Testis (tissue), 3 donors: ENCODE results near the gene C1QBP. TPM values are rescaled to one million over a fixed set of nuclear protein-coding genes. Genes with fewer than 3 reads are reported as not detected.

Source experiments
- DNase-seq: peaks from one replicate; pipeline ENCODE4 v3.0.0-alpha.2; 2019
- H3K27ac ChIP-seq, 2 donors: fragments of 200-600 bp; sonication (generic); one replicate each; pipeline ENCODE4 v1.5.1; 2019
- H3K27me3 ChIP-seq: fragments of 200-600 bp; sonication (generic); one replicate; pipeline ENCODE4 v1.5.1; 2019
- H3K36me3 ChIP-seq: fragments of 200-600 bp; sonication (generic); one replicate; pipeline ENCODE4 v1.5.1; 2017; ENCODE audit warnings: low read depth; ENCODE audit errors: missing control alignments
- H3K4me1 ChIP-seq: fragments of 200-600 bp; sonication (generic); one replicate; pipeline ENCODE4 v1.5.1; 2019
- H3K4me3 ChIP-seq, 2 donors: fragments of 200-600 bp; sonication (generic); one replicate each; pipeline ENCODE4 v1.5.1; 2017 to 2019
- H3K9me3 ChIP-seq: fragments of 200-600 bp; sonication (generic); one replicate; pipeline ENCODE4 v1.5.1; 2017
- POLR2A ChIP-seq: fragments of 450-650 bp; IDR thresholded peaks from one replicate; pipeline ENCODE4 v1.6.1; 2017; ENCODE audit warnings: antibody characterized with exemption, mild to moderate bottlenecking, moderate library complexity
- WGBS, 2 donors: methylation state at CpG; one replicate each; pipeline ENCODE4 v1.1.5; 2018; 5-methylcytosine and 5-hydroxymethylcytosine counted together
- intact Hi-C: fragments of 100-400 bp; cut with DNase I; formaldehyde crosslinking; loops from one replicate; pipeline ENCODE4 v1.15.1; 2023; ENCODE audit warnings: low total_unique reads
- polyA plus RNA-seq: library from polyadenylated mRNA; stranded (reverse); fragments of 350-450 nt; fragmentation: Illumina TruSeq; extraction: RNeasy Lipid Tissue Mini Kit (QIAGEN cat#74804); gene quantifications from one replicate; pipeline ENCODE4 v1.2.3, GENCODE V29; 2014; ENCODE audit warnings: low read depth, low replicate concordance; ENCODE audit not compliant: insufficient read depth
- total RNA-seq, 2 donors: library from RNA; depleted of rRNA; stranded (reverse); fragments of >200 nt; gene quantifications; one replicate each; pipeline ENCODE4 v1.2.3, GENCODE V29; 2016
- TF ChIP-seq, protein P1 (sequence below), 3 experiments: fragments of 450-650 bp in 2 of 3; fragments of 200-600 bp in 1 of 3; sonication (generic) in 1 of 3; IDR thresholded peaks; one replicate each; pipeline ENCODE4 v1.5.1; 2016 to 2019; ENCODE audit warnings: antibody characterized with exemption in 3 of 3, mild to moderate bottlenecking in 2 of 3, moderate library complexity in 1 of 3

C1QBP gene
- total and polyA plus RNA-seq, 3 donors from 2014 or later = 120 to 151 (median 133) TPM

GRCh38 chr17:5473906-5474305 is 35.0 kb upstream of the C1QBP start:
- H3K36me3 ChIP-seq = no peaks in the 10 kb centered on the region
- WGBS, 2 donors = 83 to 93% methylated on average over 2 of the region's 2 CpGs
- DNase-seq = no peak
- no peaks in the 10 kb centered on the region for H3K9me3 ChIP-seq
- H3K4me1 ChIP-seq = no peaks in the 10 kb centered on the region
- H3K27me3 ChIP-seq = no peaks in the 10 kb centered on the region
- TF ChIP-seq, protein P1, sequence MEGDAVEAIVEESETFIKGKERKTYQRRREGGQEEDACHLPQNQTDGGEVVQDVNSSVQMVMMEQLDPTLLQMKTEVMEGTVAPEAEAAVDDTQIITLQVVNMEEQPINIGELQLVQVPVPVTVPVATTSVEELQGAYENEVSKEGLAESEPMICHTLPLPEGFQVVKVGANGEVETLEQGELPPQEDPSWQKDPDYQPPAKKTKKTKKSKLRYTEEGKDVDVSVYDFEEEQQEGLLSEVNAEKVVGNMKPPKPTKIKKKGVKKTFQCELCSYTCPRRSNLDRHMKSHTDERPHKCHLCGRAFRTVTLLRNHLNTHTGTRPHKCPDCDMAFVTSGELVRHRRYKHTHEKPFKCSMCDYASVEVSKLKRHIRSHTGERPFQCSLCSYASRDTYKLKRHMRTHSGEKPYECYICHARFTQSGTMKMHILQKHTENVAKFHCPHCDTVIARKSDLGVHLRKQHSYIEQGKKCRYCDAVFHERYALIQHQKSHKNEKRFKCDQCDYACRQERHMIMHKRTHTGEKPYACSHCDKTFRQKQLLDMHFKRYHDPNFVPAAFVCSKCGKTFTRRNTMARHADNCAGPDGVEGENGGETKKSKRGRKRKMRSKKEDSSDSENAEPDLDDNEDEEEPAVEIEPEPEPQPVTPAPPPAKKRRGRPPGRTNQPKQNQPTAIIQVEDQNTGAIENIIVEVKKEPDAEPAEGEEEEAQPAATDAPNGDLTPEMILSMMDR (IDR thresholded peaks at IDR 0.05) = no peak
- no peak for TF ChIP-seq POLR2A
- intact Hi-C loops = no loop called here
- H3K4me3 ChIP-seq = no peak overlapping the region
- no peak overlapping the region for H3K27ac ChIP-seq

DNA sequence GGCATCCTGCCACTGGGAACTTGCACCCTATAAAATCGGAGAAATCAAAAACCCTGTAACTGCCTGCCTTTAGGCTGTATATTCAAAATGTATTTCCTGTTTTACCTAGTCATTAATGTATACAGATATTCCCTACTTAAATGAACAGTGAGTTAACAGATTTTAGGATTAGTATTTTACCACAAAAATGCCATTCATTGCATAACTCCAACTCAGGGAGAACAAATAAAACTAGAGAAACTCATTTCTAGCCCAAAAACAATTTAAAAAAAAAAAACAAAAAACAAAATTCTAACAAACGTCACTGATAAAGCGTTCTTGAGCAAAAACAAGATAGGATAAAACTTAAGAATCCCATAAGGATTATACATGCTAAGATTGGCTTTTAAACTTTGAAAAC is 33.6 kb upstream of the C1QBP start:
- Histone ChIP-seq H3K4me3 (no peak overlapping the region), H3K27ac (no peak overlapping the region), H3K27me3 (no peaks in the 10 kb centered on the region), H3K9me3 (no peaks in the 10 kb centered on the region), H3K4me1 (peaks cover 3% of the 10 kb centered on the region), H3K36me3 (no peaks in the 10 kb centered on the region)
- 81 to 84% methylated on average over 3 of the region's 3 CpGs for WGBS, 2 donors
- intact Hi-C loops = no loop called here
- DNase-seq = no peak
- TF ChIP-seq POLR2A = no peak
- TF ChIP-seq, protein P1 (IDR thresholded peaks at IDR 0.05) = no peak

GRCh38 chr17:5468075-5468473 is 29.1 kb upstream of the C1QBP start:
- WGBS, 2 donors = 0% methylated on average over 16 to 17 of the region's 17 CpGs
- TF ChIP-seq, protein P1 (IDR thresholded peaks at IDR 0.05) = no peak
- no peak for TF ChIP-seq POLR2A
- intact Hi-C loops = no loop called here
- H3K4me3 ChIP-seq = peak overlapping the region; percentile 81 to 85
- no peak overlapping the region for H3K27ac ChIP-seq
- peak; percentile 21 for DNase-seq
- H3K27me3 ChIP-seq = no peaks in the 10 kb centered on the region
- H3K36me3 ChIP-seq = no peaks in the 10 kb centered on the region
- H3K9me3 ChIP-seq = no peaks in the 10 kb centered on the region
- H3K4me1 ChIP-seq = peaks cover 10% of the 10 kb centered on the region

GRCh38 chr17:5467416-5467815 is 28.5 kb upstream of the C1QBP start:
- H3K27me3 ChIP-seq = no peaks in the 10 kb centered on the region
- no peaks in the 10 kb centered on the region for H3K9me3 ChIP-seq
- H3K4me1 ChIP-seq = peaks cover 10% of the 10 kb centered on the region
- no peak overlapping the region for H3K27ac ChIP-seq
- intact Hi-C loops = no loop called here
- TF ChIP-seq, protein P1 (IDR thresholded peaks at IDR 0.05) = no peak
- TF ChIP-seq POLR2A = no peak
- WGBS, 2 donors = 3% methylated on average over 8 of the region's 8 CpGs
- DNase-seq = no peak
- H3K4me3 ChIP-seq = peak overlapping the region; percentile 81 to 85
- no peaks in the 10 kb centered on the region for H3K36me3 ChIP-seq

DNA sequence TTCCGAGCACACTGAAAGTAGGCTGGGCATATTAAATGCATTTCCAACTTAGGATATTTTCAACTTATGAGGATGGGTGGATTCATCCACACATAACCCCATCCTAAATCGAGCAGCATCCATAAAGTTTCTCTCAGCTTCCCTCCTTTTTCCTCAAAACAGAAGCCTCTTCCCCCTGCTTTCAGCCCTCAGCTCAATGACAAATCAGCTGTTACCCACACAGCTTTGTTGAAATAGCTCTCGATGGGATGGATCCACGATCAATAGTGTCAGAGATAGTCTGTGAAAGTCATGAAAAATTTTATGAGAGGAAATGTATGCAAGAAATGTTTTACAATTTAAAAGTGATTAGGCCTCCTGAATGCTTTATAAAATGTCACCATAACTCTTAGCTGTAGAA is 27.3 kb upstream of the C1QBP start:
- Histone ChIP-seq H3K36me3 (no peaks in the 10 kb centered on the region), H3K27me3 (no peaks in the 10 kb centered on the region), H3K9me3 (no peaks in the 10 kb centered on the region), H3K4me3 (no peak overlapping the region), H3K27ac (no peak overlapping the region), H3K4me1 (peaks cover 10% of the 10 kb centered on the region)
- intact Hi-C loops = no loop called here
- no peak for DNase-seq
- TF ChIP-seq, protein P1 (IDR thresholded peaks at IDR 0.05) = no peak
- no peak for TF ChIP-seq POLR2A
- WGBS, 2 donors = 94 to 95% methylated on average over 4 of the region's 4 CpGs
